HFFc6 (cell line): Measurements from ENCODE around the gene CYSRT1. TPM values are rescaled to one million over a fixed set of nuclear protein-coding genes. Genes with fewer than 3 reads are reported as not detected.

Experiments used
- DNase-seq: peaks from one replicate; pipeline ENCODE4 v3.0.0-alpha.2; 2018
- H3K27ac Mint-ChIP-seq: 2 replicates; pipeline ENCODE4 v1.8.0; 2020; ENCODE audit warnings: mild to moderate bottlenecking, mixed read lengths
- H3K27me3 Mint-ChIP-seq: 2 replicates; pipeline ENCODE4 v1.8.0; 2021; ENCODE audit warnings: mild to moderate bottlenecking, moderate library complexity, mixed read lengths; ENCODE audit not compliant: insufficient read depth
- H3K36me3 Mint-ChIP-seq: 2 replicates; pipeline ENCODE4 v1.8.0; 2021; ENCODE audit warnings: low read depth, mixed read lengths
- H3K4me1 Mint-ChIP-seq: 2 replicates; pipeline ENCODE4 v1.8.0; 2020; ENCODE audit warnings: low read depth, mixed read lengths
- H3K4me3 Mint-ChIP-seq: 2 replicates; pipeline ENCODE4 v1.8.0; 2020; ENCODE audit warnings: mild to moderate bottlenecking, moderate library complexity, mixed read lengths
- H3K9me3 Mint-ChIP-seq: 2 replicates; pipeline ENCODE4 v1.8.0; 2020; ENCODE audit warnings: mild to moderate bottlenecking, mixed read lengths
- CTCF ChIP-seq: fragments of 200-600 bp; sonication (generic); IDR thresholded peaks from 2 replicates; pipeline ENCODE4 v1.5.0; 2021; ENCODE audit warnings: antibody characterized with exemption, mild to moderate bottlenecking
- total RNA-seq, 6 experiments: library from RNA; stranded (reverse); fragmentation: NEBNext Ultra II Directional; extraction: Animal tissue kit (Norgen Biotek cat#: 25700); gene quantifications; 2 replicates in 1 of 6; 3 replicates in 5 of 6; pipeline ENCODE4 v1.2.3, GENCODE V29; 2021

The CYSRT1 gene
- total RNA-seq, 6 experiments from 2014 or later: 0.41 to 0.97 (median 0.68) TPM

DNA sequence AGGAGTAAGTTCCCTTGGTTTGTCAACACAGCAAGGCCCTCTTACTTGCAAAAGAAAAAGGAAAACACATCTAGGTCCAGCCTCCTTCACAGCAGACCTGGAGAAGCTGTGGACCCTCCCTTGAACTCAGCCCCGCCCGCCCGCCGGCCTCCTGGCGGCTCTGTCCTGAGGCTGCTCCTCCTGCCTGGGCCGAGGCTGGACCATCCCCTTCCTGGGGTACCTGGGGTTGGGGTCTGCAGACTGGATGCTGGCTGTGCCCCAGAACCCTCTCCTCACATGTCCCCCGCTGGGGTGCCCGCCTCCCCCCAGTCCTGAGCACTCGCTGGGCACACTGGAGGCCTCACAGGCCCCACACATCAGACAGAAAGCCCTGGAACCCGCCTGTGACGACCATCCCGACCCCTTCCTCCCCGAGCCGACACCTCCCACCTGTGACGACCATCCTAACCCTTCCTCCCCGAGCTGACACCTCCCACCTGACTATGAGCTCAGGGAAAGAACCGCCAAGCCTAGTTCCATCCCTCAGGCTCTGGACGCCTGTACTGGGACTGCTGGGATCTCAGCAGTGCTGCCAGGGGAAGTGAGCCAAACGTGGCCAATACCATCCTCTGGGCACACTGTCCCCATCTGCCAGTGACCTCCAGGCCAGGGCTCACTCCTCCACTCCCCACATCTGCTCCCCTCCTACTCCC, 45.9 kb upstream of the CYSRT1 start:
- Mint-ChIP-seq H3K9me3 (no peaks in the 10 kb centered on the region), H3K36me3 (peaks cover 4% of the 10 kb centered on the region; the same call in 1 of the 2 replicates), H3K4me3 (no peak overlapping the region), H3K4me1 (peaks cover 11% of the 10 kb centered on the region), H3K27me3 (peaks cover 3% of the 10 kb centered on the region; the same call in 1 of the 2 replicates), H3K27ac (no peak overlapping the region)
- no peak for TF ChIP-seq CTCF
- no peak for DNase-seq

DNA sequence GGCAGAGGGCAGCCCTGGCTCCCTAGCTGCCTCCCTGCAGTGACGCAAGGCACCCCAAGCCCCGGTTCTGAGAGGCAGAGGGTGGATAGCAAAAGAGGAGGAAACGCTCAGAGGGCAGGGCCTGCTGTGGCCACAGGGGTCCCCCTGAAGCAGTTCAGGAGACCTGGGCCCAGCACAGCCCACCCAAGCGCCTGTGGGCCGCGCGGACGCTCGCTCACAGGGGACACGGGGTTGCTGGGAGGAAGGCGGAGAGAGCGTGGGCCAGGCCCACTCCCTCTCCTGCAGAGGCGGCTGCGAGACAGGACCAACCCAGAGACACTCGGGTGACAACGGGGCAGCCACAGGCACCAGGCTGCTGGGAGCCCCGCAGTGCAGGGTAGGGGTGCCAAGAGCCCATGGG, 45.2 kb upstream of the CYSRT1 start:
- DNase-seq: no peak
- Mint-ChIP-seq H3K9me3 (no peaks in the 10 kb centered on the region), H3K27ac (no peak overlapping the region), H3K4me3 (no peak overlapping the region), H3K4me1 (peaks cover 11% of the 10 kb centered on the region), H3K36me3 (peaks cover 4% of the 10 kb centered on the region; the same call in 1 of the 2 replicates), H3K27me3 (peaks cover 4% of the 10 kb centered on the region; the same call in 1 of the 2 replicates)
- TF ChIP-seq CTCF: no peak

GRCh38 chr9:137180491-137180890, 44.5 kb upstream of the CYSRT1 start:
- H3K27me3 Mint-ChIP-seq: peaks cover 4% of the 10 kb centered on the region; the same call in 1 of the 2 replicates
- H3K9me3 Mint-ChIP-seq: no peaks in the 10 kb centered on the region
- DNase-seq: no peak
- H3K36me3 Mint-ChIP-seq: peaks cover 4% of the 10 kb centered on the region; the same call in 1 of the 2 replicates
- TF ChIP-seq CTCF: no peak
- H3K4me3 Mint-ChIP-seq: no peak overlapping the region
- no peak overlapping the region for H3K27ac Mint-ChIP-seq
- H3K4me1 Mint-ChIP-seq: peaks cover 11% of the 10 kb centered on the region

DNA sequence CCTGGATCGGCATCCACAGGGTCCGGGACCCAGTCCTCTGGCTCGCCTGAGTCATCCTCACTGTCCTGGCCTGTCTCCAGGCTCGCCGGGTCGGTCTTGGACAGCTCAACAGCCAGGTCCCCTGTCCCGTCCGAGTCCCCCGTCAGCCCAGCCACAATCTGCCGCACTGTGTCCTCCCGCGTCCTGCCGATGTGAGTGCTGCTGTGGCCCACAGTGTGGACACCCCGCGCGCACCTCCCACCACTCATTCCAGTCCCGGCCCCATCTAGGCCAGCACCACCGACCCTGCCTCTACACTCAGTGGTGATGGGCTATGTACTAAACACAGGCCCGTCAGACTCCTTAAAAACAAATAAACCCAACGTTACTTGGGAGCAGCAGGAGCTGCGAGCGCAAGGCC, 43.3 kb upstream of the CYSRT1 start:
- Mint-ChIP-seq H3K9me3 (no peaks in the 10 kb centered on the region), H3K36me3 (peaks cover 4% of the 10 kb centered on the region; the same call in 1 of the 2 replicates), H3K4me3 (no peak overlapping the region), H3K27ac (no peak overlapping the region), H3K27me3 (peaks cover 4% of the 10 kb centered on the region; the same call in 1 of the 2 replicates), H3K4me1 (peaks cover 15% of the 10 kb centered on the region)
- DNase-seq: no peak
- no peak for TF ChIP-seq CTCF

DNA sequence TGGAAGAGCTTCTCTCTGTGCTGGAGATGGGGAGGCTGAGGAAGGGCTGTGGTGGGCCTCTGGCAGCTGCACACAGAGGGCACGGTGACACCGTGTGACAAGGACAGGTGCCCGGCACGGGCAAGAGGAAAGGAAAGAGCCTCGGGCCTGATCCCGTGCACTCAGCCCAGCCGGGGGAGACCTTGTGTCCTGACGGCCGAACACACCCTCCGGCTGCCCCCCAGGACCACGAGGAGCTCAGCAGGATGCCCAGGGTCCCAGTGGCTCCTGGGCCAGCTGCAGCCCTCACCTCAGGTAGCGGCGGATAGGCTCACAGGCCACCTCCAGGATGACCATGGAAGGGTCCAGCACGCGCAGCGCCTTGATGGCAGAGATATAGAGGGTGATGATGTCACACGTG, 42.1 kb upstream of the CYSRT1 start:
- H3K4me1 Mint-ChIP-seq: peaks cover 26% of the 10 kb centered on the region
- no peak overlapping the region for H3K4me3 Mint-ChIP-seq
- no peak for DNase-seq
- no peaks in the 10 kb centered on the region for H3K9me3 Mint-ChIP-seq
- no peak for TF ChIP-seq CTCF
- H3K27me3 Mint-ChIP-seq: peaks cover 4% of the 10 kb centered on the region; the same call in 1 of the 2 replicates
- peaks cover 4% of the 10 kb centered on the region; the same call in 1 of the 2 replicates for H3K36me3 Mint-ChIP-seq
- no peak overlapping the region for H3K27ac Mint-ChIP-seq
